ENCODE measurements around the gene PCSK6. TPM values are rescaled to one million over a fixed set of nuclear protein-coding genes. Genes with fewer than 3 reads are reported as not detected.

The PCSK6 gene
- total RNA-seq, 1 experiment from 2014 or later = 2.9 TPM

DNA sequence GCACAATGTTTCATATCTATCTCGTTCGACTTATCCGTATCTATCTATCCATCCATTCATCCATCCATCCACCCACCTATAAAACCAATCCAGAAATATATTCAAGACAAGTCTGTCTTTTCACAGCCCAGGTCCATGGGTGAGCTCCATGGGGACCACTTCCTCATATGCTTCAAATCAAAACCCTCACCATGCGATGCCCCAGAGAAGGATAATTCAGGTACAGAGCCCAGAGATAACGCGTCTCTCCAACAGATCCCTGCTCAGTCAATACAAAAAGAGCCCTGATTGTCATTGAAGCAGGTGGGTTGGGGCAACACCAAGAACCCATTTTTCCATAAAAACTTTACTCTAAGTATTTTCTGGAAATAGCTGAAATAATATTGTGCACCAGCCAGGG lies 47.2 kb downstream of the PCSK6 start:
- Mint-ChIP-seq H3K27me3 (ENCODE audit: low read depth) (no peaks in the 10 kb centered on the region; the same call in 1 of the 2 replicates), H3K36me3 (no peaks in the 10 kb centered on the region), H3K9me3 (0 out of 2 replicates have a peak, but pooled peaks cover 4% of the 10 kb centered on the region), H3K4me3 (no peak overlapping the region), H3K4me1 (peaks cover 6% of the 10 kb centered on the region), H3K27ac (no peak overlapping the region)
- CTCF ChIA-PET = no interaction called here
- POLR2A ChIA-PET = no interaction called here
- ATAC-seq (no peak), DNase-seq (ENCODE audit: low spot score) (no peak)
- TF ChIP-seq ZNF281 (CRISPR knock-in tag; IDR thresholded peaks at IDR 0.05) = no peak
- TF ChIP-seq NFYB (CRISPR knock-in tag; conservative IDR thresholded peaks at IDR 0.05; ENCODE audit: low read depth) = no peak
- TF ChIP-seq, protein P1, sequence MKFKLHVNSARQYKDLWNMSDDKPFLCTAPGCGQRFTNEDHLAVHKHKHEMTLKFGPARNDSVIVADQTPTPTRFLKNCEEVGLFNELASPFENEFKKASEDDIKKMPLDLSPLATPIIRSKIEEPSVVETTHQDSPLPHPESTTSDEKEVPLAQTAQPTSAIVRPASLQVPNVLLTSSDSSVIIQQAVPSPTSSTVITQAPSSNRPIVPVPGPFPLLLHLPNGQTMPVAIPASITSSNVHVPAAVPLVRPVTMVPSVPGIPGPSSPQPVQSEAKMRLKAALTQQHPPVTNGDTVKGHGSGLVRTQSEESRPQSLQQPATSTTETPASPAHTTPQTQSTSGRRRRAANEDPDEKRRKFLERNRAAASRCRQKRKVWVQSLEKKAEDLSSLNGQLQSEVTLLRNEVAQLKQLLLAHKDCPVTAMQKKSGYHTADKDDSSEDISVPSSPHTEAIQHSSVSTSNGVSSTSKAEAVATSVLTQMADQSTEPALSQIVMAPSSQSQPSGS (CRISPR knock-in tag; IDR thresholded peaks at IDR 0.05; ENCODE audit: borderline replicate concordance, low read depth) = no peak
- TF ChIP-seq ZSCAN18 (CRISPR knock-in tag; IDR thresholded peaks at IDR 0.05) = no peak
- no peak for TF ChIP-seq ZNF232 (CRISPR knock-in tag; IDR thresholded peaks at IDR 0.05)
- no peak for TF ChIP-seq PRDM15 (CRISPR knock-in tag; IDR thresholded peaks at IDR 0.05)

DNA sequence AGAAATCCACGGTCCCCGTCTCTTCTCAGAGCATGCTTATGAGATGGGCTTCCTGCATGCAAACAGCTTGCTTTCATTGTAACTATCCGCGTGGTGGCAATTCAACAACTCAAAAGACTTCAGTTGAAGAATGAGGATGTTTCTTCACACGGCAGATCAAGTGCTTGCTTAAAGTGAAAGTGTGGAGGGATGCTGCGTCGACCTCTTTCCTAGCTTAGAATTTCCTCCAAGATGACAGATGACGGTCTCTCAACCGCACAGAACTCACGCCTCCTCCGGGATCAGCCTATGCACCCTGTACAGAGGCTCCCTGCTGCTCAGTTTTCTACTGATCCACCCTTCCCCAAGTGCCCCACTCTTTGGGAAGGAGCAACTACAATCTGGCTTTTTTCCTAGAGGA lies 47.8 kb downstream of the PCSK6 start:
- Mint-ChIP-seq H3K36me3 (no peaks in the 10 kb centered on the region), H3K4me1 (peaks cover 6% of the 10 kb centered on the region), H3K27ac (no peak overlapping the region), H3K4me3 (no peak overlapping the region), H3K27me3 (ENCODE audit: low read depth) (no peaks in the 10 kb centered on the region; the same call in 1 of the 2 replicates), H3K9me3 (0 out of 2 replicates have a peak, but pooled peaks cover 4% of the 10 kb centered on the region)
- ChIA-PET POLR2A (no interaction called here), CTCF (no interaction called here)
- DNase-seq (ENCODE audit: low spot score) (no peak), ATAC-seq (no peak)
- TF ChIP-seq GTF2I (CRISPR knock-in tag; conservative IDR thresholded peaks at IDR 0.05) (no peak), TEAD4 (CRISPR knock-in tag; IDR thresholded peaks at IDR 0.05) (no peak), PREB (CRISPR knock-in tag; IDR thresholded peaks at IDR 0.05; ENCODE audit: borderline replicate concordance) (no peak), MXD4 (CRISPR knock-in tag; IDR thresholded peaks at IDR 0.05; ENCODE audit: borderline replicate concordance) (no peak), PRRX2 (CRISPR knock-in tag; IDR thresholded peaks at IDR 0.05) (no peak)
- TF ChIP-seq, protein P2, sequence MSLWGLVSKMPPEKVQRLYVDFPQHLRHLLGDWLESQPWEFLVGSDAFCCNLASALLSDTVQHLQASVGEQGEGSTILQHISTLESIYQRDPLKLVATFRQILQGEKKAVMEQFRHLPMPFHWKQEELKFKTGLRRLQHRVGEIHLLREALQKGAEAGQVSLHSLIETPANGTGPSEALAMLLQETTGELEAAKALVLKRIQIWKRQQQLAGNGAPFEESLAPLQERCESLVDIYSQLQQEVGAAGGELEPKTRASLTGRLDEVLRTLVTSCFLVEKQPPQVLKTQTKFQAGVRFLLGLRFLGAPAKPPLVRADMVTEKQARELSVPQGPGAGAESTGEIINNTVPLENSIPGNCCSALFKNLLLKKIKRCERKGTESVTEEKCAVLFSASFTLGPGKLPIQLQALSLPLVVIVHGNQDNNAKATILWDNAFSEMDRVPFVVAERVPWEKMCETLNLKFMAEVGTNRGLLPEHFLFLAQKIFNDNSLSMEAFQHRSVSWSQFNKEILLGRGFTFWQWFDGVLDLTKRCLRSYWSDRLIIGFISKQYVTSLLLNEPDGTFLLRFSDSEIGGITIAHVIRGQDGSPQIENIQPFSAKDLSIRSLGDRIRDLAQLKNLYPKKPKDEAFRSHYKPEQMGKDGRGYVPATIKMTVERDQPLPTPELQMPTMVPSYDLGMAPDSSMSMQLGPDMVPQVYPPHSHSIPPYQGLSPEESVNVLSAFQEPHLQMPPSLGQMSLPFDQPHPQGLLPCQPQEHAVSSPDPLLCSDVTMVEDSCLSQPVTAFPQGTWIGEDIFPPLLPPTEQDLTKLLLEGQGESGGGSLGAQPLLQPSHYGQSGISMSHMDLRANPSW (CRISPR knock-in tag; conservative IDR thresholded peaks at IDR 0.05; ENCODE audit: low read depth) = no peak
- TF ChIP-seq, protein P3, sequence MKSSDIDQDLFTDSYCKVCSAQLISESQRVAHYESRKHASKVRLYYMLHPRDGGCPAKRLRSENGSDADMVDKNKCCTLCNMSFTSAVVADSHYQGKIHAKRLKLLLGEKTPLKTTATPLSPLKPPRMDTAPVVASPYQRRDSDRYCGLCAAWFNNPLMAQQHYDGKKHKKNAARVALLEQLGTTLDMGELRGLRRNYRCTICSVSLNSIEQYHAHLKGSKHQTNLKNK (CRISPR knock-in tag; IDR thresholded peaks at IDR 0.05) = no peak
